ENCODE data around the gene ARHGAP28.

GRCh38 chr18:6741786-6742185 lies 12.3 kb downstream of the ARHGAP28 start:
- TF ChIP-seq, protein P1, sequence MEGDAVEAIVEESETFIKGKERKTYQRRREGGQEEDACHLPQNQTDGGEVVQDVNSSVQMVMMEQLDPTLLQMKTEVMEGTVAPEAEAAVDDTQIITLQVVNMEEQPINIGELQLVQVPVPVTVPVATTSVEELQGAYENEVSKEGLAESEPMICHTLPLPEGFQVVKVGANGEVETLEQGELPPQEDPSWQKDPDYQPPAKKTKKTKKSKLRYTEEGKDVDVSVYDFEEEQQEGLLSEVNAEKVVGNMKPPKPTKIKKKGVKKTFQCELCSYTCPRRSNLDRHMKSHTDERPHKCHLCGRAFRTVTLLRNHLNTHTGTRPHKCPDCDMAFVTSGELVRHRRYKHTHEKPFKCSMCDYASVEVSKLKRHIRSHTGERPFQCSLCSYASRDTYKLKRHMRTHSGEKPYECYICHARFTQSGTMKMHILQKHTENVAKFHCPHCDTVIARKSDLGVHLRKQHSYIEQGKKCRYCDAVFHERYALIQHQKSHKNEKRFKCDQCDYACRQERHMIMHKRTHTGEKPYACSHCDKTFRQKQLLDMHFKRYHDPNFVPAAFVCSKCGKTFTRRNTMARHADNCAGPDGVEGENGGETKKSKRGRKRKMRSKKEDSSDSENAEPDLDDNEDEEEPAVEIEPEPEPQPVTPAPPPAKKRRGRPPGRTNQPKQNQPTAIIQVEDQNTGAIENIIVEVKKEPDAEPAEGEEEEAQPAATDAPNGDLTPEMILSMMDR (IDR thresholded peaks at IDR 0.05; ENCODE audit: poor library complexity, severe bottlenecking) = no peak
- TF ChIP-seq POLR2AphosphoS5 (IDR thresholded peaks at IDR 0.05) (no peak), EZH2 (IDR thresholded peaks at IDR 0.05; ENCODE audit: borderline replicate concordance, insufficient read depth, low read length, poor library complexity, severe bottlenecking) (no peak), TAF1 (IDR thresholded peaks at IDR 0.05; ENCODE audit: low read depth) (no peak), MXI1 (conservative IDR thresholded peaks at IDR 0.05; ENCODE audit: poor library complexity, severe bottlenecking) (no peak), RAD21 (conservative IDR thresholded peaks at IDR 0.05) (no peak)

All from neural cell (in vitro differentiated cells).